ENCODE results near the gene CREB5. TPM values are rescaled to one million over a fixed set of nuclear protein-coding genes. Genes with fewer than 3 reads are reported as not detected.

The CREB5 gene
- total RNA-seq, 1 experiment from 2014 or later: 0.49 TPM

DNA sequence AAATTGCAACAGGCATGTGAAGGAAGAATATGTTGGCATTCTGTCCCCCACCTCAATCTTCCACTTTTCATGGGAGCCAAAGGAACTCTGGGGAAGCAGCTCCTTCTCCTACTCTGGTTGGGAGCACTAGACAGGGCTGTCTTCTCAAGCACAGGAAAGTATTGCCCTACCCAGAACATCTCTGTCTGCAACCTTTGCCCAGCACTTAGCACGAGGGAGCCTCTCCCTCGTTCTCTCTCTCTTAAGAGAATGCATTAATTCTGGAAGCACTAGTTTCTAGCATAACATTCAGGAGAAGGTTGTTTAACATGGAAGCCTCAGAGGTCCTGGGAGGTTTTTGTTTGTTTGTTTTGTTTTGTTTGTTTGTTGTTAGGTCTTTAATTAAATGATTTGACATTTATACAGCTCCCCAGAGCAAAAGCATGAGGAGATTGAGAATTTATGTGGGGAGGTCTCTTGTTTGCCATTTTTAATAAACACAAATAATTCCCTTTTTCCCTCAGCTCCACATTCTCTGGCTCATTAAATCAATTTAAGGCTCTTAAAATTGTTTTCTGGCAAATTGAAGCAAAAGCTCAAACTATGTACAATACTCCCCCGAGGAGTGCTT is 305.2 kb downstream of the CREB5 start:
- POLR2A ChIA-PET: no interaction called here
- no TSS peak for BruUV-seq (replicated peaks)
- CTCF ChIA-PET: no interaction called here
- Histone ChIP-seq H4K20me1 (ENCODE audit: insufficient read depth) (no peaks in the 10 kb centered on the region), H3K4me2 (ENCODE audit: low read length) (no peak overlapping the region), H3K36me3 (ENCODE audit: control insufficient read depth in 1 of 2, insufficient read depth in 2 of 2, low read length in 2 of 2) (no peaks in the 10 kb centered on the region), H3K4me3 (replicated peaks in 1 of 2; ENCODE audit: low read depth in 1 of 2, low read length in 2 of 2) (no peak overlapping the region), H2AFZ (ENCODE audit: low read depth, low read length, poor library complexity, severe bottlenecking) (no peak overlapping the region), H3K9me2 (ENCODE audit: insufficient read depth) (no peaks in the 10 kb centered on the region), H3K4me1 (ENCODE audit: control insufficient read depth in 1 of 2, insufficient read depth in 2 of 2, low read length in 2 of 2) (no peaks in the 10 kb centered on the region), H3K9ac (ENCODE audit: low read length) (no peak overlapping the region), H3K79me2 (ENCODE audit: insufficient read depth, low read length) (no peaks in the 10 kb centered on the region), H3K27me3 (ENCODE audit: insufficient read depth, low read length) (0 out of 2 replicates have a peak, but pooled peaks cover 12% of the 10 kb centered on the region), H3K9me3 (ENCODE audit: control insufficient read depth in 1 of 2, insufficient read depth in 1 of 2, low read depth in 1 of 2, low read length in 2 of 2) (no peaks in the 10 kb centered on the region), H3K27ac (ENCODE audit: low read depth, low read length) (no peak overlapping the region)
- no peak for ATAC-seq
- TF ChIP-seq SP1 (IDR thresholded peaks at IDR 0.05; ENCODE audit: low read depth) (no peak), YY1 (IDR thresholded peaks at IDR 0.05; ENCODE audit: extremely low read depth, insufficient replicate concordance, low read depth, low read length) (no peak), EZH2 (IDR thresholded peaks at IDR 0.05) (no peak), ELF1 (IDR thresholded peaks at IDR 0.05; ENCODE audit: borderline replicate concordance, low read depth) (no peak), RAD21 (IDR thresholded peaks at IDR 0.05; ENCODE audit: low read depth) (no peak), SRF (IDR thresholded peaks at IDR 0.05; ENCODE audit: low read depth) (no peak), ZNF274 (IDR thresholded peaks at IDR 0.05; ENCODE audit: low read depth, low read length) (no peak), FOSL1 (IDR thresholded peaks at IDR 0.05; ENCODE audit: low read depth) (no peak), TCF7L2 (IDR thresholded peaks at IDR 0.05; ENCODE audit: borderline replicate concordance, extremely low read depth, insufficient read depth, insufficient read length) (no peak), EGR1 (IDR thresholded peaks at IDR 0.05; ENCODE audit: low read depth) (no peak), SIN3A (IDR thresholded peaks at IDR 0.05; ENCODE audit: low read depth) (no peak), ZFX (IDR thresholded peaks at IDR 0.05) (no peak), CEBPB (IDR thresholded peaks at IDR 0.05; ENCODE audit: low read depth) (no peak), POLR2AphosphoS5 (IDR thresholded peaks at IDR 0.05; ENCODE audit: low read depth, low read length) (no peak), EZH2phosphoT487 (IDR thresholded peaks at IDR 0.05; ENCODE audit: borderline replicate concordance) (no peak)
- TF ChIP-seq, protein P1, sequence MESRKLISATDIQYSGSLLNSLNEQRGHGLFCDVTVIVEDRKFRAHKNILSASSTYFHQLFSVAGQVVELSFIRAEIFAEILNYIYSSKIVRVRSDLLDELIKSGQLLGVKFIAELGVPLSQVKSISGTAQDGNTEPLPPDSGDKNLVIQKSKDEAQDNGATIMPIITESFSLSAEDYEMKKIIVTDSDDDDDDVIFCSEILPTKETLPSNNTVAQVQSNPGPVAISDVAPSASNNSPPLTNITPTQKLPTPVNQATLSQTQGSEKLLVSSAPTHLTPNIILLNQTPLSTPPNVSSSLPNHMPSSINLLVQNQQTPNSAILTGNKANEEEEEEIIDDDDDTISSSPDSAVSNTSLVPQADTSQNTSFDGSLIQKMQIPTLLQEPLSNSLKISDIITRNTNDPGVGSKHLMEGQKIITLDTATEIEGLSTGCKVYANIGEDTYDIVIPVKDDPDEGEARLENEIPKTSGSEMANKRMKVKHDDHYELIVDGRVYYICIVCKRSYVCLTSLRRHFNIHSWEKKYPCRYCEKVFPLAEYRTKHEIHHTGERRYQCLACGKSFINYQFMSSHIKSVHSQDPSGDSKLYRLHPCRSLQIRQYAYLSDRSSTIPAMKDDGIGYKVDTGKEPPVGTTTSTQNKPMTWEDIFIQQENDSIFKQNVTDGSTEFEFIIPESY (IDR thresholded peaks at IDR 0.05; ENCODE audit: extremely low read depth, insufficient replicate concordance, low read length): no peak
- TF ChIP-seq, protein P2, sequence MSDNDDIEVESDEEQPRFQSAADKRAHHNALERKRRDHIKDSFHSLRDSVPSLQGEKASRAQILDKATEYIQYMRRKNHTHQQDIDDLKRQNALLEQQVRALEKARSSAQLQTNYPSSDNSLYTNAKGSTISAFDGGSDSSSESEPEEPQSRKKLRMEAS (IDR thresholded peaks at IDR 0.05): no peak
- TF ChIP-seq, protein P3, sequence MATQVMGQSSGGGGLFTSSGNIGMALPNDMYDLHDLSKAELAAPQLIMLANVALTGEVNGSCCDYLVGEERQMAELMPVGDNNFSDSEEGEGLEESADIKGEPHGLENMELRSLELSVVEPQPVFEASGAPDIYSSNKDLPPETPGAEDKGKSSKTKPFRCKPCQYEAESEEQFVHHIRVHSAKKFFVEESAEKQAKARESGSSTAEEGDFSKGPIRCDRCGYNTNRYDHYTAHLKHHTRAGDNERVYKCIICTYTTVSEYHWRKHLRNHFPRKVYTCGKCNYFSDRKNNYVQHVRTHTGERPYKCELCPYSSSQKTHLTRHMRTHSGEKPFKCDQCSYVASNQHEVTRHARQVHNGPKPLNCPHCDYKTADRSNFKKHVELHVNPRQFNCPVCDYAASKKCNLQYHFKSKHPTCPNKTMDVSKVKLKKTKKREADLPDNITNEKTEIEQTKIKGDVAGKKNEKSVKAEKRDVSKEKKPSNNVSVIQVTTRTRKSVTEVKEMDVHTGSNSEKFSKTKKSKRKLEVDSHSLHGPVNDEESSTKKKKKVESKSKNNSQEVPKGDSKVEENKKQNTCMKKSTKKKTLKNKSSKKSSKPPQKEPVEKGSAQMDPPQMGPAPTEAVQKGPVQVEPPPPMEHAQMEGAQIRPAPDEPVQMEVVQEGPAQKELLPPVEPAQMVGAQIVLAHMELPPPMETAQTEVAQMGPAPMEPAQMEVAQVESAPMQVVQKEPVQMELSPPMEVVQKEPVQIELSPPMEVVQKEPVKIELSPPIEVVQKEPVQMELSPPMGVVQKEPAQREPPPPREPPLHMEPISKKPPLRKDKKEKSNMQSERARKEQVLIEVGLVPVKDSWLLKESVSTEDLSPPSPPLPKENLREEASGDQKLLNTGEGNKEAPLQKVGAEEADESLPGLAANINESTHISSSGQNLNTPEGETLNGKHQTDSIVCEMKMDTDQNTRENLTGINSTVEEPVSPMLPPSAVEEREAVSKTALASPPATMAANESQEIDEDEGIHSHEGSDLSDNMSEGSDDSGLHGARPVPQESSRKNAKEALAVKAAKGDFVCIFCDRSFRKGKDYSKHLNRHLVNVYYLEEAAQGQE (IDR thresholded peaks at IDR 0.05; ENCODE audit: low read depth): no peak
- TF ChIP-seq, protein P4, sequence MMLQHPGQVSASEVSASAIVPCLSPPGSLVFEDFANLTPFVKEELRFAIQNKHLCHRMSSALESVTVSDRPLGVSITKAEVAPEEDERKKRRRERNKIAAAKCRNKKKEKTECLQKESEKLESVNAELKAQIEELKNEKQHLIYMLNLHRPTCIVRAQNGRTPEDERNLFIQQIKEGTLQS (IDR thresholded peaks at IDR 0.05): no peak
- TF ChIP-seq, protein P5, sequence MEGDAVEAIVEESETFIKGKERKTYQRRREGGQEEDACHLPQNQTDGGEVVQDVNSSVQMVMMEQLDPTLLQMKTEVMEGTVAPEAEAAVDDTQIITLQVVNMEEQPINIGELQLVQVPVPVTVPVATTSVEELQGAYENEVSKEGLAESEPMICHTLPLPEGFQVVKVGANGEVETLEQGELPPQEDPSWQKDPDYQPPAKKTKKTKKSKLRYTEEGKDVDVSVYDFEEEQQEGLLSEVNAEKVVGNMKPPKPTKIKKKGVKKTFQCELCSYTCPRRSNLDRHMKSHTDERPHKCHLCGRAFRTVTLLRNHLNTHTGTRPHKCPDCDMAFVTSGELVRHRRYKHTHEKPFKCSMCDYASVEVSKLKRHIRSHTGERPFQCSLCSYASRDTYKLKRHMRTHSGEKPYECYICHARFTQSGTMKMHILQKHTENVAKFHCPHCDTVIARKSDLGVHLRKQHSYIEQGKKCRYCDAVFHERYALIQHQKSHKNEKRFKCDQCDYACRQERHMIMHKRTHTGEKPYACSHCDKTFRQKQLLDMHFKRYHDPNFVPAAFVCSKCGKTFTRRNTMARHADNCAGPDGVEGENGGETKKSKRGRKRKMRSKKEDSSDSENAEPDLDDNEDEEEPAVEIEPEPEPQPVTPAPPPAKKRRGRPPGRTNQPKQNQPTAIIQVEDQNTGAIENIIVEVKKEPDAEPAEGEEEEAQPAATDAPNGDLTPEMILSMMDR (IDR thresholded peaks at IDR 0.05 in 2 of 3, conservative IDR thresholded peaks at IDR 0.05 in 1 of 3; ENCODE audit: borderline replicate concordance in 1 of 3, insufficient read depth in 1 of 3, low read depth in 2 of 3, low read length in 2 of 3): no peak
- RAD21 ChIA-PET (ENCODE audit: low non-redundant PET in 1 of 2, low total read pairs in 2 of 2, uncharacterized antibody in 2 of 2, unreplicated experiment in 2 of 2): no interaction called here
- intact Hi-C loops (cut with micrococcal nuclease): no loop called here
- no peak for DNase-seq (ENCODE audit: low read depth, low spot score)
